GM10847 (cell line): ENCODE data around the gene WDR43.

Experiments used
- POLR2A ChIP-seq: IDR thresholded peaks from 2 replicates; pipeline ENCODE4 v1.6.1; 2011; ENCODE audit not compliant: insufficient read length; ENCODE audit errors: extremely low read depth

The WDR43 gene

DNA sequence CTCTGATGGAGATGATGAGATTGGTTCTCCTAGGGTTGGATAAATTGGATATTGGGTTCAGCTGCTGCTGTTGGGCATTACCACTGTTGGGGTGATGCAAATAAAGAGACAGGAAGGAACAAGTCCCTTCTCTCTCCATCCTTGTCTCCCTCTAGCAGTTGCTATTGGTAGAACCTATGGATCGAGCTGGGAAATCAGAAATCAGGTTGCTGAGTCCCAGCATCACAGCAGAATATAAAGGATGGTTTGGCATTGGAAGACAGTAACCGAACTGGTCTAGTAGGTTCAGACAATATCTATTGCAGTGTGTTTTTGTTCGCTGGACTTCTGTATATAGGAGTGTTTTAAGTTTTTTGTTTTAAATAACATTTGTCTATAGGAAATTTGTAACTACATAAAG, 8.1 kb downstream of the WDR43 start:
- no peak for TF ChIP-seq POLR2A

DNA sequence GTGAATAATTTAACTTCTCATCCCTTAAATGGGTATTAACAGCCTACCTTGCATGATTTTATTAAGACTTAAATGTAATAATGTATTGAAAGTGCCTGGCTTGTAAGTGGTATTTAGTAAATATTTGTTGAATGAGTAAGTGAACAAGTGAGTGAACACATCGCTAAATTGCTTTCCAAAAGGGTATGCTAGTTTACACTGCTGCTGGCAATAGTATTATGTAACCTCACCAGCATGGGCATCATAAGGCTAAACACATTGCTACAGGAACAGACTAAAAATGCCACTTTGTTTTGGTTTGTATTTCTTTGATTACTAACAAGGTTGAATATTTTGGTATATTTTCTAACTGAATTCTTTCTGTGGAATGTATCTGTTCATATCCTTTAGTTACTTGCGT, 9.8 kb downstream of the WDR43 start:
- TF ChIP-seq POLR2A, result no peak

DNA sequence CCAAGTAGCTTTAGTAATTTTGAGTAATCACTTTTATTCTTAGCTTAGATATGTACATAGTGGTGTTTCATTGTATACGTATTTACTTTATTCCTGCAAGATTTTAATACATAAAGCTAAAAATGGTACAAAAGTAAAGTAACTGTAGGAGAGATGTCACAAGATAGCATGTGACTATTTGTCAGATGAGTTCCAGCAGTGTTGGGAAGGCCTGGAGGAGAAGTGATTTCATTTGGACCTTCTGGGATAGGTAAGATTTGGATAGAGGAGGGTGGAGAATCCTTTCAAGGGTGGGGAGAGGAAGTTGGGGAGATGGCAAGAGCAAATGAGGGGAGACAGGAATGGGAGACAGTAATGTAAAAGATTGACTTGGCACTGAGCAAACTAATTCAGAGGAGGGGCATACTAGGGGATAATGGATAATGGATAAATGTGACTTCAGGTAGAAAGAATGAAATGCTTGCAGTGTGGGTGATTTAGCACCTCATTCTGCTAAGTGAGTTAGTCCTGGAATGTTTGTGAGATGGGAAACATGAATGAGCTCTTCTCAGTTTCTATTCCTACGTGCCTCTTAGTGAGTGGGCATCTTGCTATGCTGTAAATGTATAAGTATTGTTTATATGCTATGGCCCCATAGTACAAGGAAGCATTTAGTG, 10.5 kb downstream of the WDR43 start:
- no peak for TF ChIP-seq POLR2A

DNA sequence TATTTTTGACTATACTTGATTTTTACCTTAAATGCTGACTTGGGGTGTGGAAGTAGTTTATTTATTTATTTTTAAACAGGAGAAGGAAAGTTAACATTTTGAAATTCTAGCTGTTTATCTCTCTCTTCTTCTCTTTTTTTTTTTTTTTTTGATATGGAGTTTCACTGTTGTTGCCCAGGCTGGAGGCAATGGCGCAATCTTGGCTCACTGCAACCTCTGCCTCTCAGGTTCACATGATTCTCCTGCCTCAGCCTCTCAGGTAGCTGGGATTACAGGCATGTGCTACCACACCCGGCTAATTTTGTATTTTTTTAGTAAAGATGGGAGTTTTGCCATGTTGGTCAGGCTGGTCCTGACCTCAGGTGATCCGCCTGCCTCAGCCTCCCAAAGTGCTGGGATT, 11.1 kb downstream of the WDR43 start:
- no peak for TF ChIP-seq POLR2A

DNA sequence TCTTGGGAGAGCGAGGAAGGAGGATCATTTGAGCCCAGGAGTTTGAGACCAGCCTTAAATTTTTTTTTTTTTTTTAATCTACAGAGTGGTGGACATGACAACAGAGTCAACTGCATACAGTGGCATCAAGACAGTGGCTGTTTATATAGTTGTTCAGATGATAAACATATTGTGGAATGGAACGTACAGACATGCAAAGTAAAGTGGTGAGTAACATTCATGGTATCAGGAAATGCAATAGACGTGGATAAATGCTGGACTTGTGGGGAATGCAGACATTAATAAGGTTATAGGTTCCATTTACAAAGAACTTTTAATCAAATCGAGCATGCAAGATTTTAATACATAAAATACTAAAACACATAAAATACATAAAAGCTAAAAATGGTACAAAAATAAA, 11.9 kb downstream of the WDR43 start:
- TF ChIP-seq POLR2A, result no peak

DNA sequence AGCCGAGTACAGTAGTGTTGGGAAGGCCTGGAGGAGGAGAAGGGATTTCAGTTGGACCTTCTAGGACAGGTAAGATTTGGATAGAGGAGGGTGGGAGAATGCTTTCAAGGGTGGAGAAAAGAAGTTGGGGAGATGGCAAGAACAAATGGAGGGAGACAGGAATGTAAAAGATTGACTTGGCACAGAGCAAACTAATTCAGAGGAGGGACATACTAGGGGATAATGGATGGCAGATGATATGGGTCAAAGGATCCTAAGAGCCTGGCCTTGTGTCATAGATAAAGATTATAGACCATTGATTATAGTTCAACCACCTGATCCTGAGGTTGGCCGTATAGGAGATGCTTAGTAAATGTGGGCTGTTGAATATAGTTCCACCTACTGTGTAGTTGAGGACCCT, 12.4 kb downstream of the WDR43 start:
- no peak for TF ChIP-seq POLR2A

DNA sequence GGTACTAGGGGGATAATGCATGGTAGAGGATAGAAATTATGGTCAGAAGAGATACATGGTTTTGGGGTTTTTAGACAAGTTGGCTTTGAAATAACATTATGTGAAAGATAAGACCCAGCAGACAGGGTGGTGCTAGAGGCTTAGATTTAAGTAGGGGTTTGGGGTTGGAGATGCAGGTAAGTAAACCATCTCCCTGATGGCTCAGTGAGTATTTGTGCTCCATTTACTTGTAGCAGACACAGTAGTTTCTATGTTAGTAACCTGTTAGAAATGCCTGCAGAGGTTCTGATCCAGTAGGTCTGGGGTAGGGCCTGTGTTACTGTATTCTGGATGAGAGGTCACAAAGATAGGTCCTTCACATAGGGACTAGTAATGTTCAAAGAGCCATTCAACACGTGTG, 13.7 kb downstream of the WDR43 start:
- no peak for TF ChIP-seq POLR2A

DNA sequence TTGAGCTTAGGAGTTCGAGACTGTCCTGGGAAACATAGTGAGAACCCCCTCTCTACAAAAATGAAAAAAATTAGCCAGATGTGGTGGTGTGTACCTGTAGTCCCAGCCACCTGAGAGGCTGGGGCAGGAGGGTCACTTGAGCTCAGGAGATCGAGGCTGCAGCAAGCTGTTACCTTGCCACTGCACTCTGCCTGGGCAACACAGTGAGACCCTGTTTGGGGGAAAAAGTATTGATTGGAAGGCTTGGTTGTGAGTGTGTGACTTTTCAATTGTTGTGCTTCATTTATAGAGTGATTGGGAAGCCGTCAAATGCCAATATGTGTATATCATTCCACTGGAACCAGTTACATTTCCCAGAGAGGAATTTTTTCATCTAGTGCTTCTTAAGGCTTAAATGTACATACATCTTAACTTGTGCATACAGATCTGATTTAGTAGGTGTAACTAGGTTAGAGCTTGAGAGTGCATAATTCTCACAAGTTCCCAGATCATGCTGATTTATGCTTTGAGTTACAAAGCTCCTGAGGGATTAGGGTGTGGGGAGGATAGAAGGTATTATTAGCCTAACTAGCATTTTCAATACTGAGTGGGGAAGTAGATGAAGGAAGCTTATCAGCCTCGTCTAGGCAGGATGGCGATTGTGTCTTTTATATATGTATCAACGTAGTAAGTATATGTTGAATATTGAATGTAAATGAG, 15.3 kb downstream of the WDR43 start:
- no peak for TF ChIP-seq POLR2A

DNA sequence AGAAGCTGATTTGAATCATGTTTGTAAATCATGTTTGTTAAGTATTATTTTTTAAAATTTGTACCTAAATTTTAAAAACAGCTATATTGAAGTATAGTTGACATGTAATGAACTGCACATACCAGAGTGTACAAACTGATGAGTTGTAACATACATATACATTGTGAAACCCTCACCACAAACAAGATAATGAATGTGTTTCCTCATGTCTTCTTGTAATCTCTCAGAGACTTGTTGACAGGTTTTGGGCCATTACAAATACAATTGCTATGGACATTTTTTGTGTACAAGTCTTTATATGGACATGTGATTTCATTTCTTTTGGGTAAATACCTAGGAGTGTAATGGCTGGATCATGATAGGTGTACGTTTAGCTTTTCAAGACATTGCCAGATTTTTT, 21.5 kb downstream of the WDR43 start:
- no peak for TF ChIP-seq POLR2A

DNA sequence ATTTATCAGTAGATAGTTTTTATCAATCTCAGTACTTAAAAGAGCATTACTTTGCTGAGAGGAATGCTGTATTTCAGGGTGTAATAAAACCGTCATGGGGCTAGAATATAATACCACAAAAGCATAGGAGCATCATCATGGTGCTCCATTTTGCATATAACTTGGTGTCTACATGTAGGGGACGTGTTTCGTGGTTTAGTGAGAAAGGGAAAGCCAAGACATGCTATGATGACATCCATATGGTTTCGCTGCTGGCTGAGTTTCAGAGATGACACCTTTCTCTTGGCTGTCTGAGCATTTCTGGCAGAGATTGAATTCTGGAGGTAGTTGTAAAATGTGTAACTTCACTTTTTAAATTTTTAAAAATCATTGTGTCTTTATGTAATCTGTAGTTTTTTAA, 32.4 kb downstream of the WDR43 start:
- TF ChIP-seq POLR2A, result no peak

DNA sequence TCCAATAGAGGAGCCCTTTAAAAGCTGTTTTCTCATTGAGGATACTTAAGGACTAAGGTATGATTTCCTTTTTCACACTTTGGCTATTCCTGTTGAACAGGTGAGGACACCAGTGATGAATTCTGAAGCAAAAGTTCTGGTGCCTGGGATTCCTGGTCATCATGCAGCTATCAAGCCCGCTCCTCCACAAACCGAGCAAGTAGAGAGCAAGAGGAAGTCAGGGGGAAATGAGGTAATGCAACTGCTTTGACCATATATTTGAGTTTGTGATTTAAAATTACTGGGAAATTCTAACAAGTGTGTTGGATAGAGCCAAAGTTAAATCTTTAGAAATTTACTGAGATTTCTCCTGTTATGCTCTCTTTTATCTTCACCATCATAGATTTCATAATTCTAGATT, 33.0 kb downstream of the WDR43 start:
- TF ChIP-seq POLR2A, result no peak

DNA sequence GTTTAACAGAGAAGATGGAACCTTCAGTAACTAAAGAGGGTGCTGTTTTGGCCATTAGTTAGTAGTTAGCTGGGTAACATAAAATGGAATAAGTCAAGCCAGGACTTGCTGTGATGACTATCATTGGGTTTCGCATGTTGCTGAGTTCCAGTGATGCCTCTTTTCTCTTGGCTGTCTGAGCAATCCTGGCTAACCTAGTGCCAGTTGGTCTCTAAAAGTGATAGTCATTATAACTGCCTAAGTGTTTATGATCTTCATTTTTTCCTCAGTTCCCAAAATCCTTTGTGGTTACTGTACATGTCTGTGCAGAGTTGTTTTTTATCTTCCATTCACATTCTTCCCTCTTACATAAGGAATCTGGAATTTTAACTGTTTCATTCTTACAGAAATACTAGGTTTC, 33.4 kb downstream of the WDR43 start:
- no peak for TF ChIP-seq POLR2A

DNA sequence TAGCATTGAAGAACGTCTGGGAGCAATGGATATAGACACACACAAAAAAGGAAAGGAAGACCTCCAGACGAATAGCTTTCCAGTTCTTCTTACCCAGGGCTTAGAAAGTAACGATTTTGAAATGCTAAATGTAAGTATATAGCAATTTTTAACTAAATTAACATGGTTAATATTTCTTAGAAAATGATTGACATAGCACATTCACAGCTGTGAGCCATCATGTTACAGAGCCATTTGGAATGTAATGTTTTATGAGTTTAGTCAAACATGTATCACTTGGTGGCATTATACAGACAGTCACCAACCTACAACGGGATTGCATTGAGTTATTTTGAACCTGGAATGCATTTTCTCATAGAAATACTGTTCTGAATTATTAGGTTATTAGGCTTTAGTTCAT, 35.1 kb downstream of the WDR43 start:
- TF ChIP-seq POLR2A, result no peak

DNA sequence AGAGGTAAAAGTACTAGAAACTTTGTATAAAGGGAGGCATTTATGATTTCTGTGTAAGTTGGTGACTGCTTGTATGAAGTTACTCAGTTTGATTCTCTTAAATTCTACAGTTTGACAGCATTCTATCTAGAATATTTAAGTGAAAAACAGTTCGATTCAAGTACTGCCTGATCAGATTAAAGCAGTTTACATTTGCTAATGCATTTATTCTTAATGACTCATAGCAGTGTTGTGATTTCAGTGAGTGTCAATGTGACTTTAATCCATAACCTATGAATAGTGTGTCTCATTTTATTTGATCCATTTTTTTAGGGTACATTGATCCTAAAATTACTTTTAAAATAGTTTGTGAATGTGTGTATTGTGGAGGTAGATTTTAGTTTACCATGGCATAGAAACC, 35.7 kb downstream of the WDR43 start:
- no peak for TF ChIP-seq POLR2A

DNA sequence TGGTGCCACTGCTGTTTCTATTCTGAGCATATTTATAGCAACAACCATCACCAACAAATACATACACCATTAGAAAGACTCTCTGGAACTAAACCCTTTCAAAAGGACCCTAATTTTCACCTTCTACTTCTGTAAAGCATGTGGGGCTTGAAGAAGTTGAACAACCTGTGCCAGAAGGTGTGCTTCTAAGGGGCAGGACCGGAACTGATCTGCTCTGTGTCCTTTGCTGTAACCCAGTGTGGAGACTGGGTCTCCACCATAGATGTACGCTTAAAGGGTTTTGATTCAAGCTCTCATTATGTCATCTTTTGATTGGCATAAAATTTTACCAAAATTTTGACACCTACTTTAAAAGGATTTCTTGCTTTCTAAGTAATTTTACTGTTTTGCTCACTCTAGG, 40.3 kb downstream of the WDR43 start:
- TF ChIP-seq POLR2A, result no peak

DNA sequence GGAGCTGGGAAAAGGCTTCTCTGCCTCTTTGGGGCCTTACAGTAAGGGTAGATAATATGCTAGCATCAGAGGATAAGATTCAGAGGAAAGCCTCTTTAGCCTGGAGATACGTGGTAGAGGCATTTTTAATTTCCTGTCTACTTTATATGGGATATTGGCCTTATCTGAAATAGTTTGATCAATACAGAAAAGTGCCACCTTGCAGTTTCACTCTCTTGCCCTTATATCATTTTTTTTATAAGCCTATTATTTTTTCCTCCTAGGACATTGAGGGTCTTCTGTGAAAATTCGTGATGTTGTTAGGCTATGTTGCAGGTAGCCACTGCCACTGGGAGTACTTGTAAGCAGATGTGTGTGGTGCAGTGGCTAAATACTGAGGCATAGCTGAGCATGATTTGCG, 46.5 kb downstream of the WDR43 start:
- no peak for TF ChIP-seq POLR2A
